22Rv1 (cell line): ENCODE data around the gene MRPL1.
A peak's percentile ranks its signal among the peaks of the same experiment; 100 is the strongest.

Source experiments
- H3K27ac ChIP-seq: fragments of 450-650 bp; 2 replicates; pipeline ENCODE4 v1.5.1; 2017
- ZFX ChIP-seq: fragments of 450-650 bp; IDR thresholded peaks from 2 replicates; pipeline ENCODE4 v1.6.1; 2017; ENCODE audit warnings: antibody characterized with exemption, borderline replicate concordance
- TF ChIP-seq, protein P1 (sequence below): fragments of 450-650 bp; IDR thresholded peaks from 2 replicates; pipeline ENCODE4 v1.5.1; 2017; ENCODE audit warnings: mild to moderate bottlenecking

MRPL1 gene

DNA sequence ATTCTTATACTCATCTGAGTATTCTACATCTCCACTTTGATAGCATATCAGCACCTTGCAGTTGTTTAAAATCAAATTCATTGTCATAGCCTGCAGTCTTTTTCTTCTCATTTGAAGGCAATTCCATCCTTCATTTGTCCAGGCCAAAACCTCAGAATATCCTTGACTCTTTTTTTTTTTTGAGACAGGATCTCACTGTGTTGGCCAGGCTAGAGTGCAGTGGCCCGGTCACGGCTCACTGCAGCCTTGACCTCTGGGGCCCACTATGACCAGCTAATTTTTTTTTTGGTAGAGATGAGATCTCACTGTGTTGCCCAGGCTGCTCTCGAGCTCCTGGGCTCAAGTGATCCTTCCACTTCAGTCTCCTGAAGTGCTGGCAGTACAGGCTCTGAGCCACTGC lies 2.6 kb downstream of the MRPL1 start:
- H3K27ac ChIP-seq = no peak overlapping the region
- TF ChIP-seq, protein P1, sequence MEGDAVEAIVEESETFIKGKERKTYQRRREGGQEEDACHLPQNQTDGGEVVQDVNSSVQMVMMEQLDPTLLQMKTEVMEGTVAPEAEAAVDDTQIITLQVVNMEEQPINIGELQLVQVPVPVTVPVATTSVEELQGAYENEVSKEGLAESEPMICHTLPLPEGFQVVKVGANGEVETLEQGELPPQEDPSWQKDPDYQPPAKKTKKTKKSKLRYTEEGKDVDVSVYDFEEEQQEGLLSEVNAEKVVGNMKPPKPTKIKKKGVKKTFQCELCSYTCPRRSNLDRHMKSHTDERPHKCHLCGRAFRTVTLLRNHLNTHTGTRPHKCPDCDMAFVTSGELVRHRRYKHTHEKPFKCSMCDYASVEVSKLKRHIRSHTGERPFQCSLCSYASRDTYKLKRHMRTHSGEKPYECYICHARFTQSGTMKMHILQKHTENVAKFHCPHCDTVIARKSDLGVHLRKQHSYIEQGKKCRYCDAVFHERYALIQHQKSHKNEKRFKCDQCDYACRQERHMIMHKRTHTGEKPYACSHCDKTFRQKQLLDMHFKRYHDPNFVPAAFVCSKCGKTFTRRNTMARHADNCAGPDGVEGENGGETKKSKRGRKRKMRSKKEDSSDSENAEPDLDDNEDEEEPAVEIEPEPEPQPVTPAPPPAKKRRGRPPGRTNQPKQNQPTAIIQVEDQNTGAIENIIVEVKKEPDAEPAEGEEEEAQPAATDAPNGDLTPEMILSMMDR = no peak
- TF ChIP-seq ZFX = no peak

DNA sequence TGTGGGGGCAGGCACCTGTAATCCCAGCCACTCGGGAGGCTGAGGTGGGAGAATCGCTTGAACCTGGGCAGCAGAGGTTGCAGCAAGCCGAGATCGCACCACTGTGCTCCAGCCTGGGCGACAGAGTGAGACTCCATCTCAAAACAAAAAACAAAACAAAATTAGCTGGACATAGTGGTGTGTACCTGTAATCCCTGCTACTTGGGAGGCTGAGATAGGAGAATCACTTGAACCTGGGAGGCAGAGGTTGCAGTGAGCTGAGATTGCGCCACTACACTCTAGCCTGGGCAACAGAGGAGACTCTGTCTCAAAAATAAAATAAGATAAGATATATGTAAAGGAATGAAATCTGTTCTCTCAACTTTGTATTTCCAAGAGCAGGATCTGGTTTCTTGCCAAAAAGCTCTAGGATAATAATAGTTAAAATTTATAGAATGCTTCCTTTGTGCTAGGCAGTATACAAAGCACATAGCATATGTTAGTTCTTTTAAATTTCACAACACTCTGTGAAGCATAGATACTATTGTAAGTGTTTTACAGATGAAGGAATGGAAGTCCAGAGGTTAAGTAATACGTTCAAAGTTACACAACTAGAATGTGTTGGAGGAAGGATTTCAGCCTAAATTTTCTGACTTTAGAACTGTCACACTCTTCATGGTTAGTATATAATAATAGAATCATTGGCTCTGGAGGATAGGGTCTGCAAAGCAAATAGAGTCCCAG lies 10.3 kb downstream of the MRPL1 start:
- TF ChIP-seq, protein P1 = no peak
- no peak for TF ChIP-seq ZFX
- no peak overlapping the region for H3K27ac ChIP-seq

DNA sequence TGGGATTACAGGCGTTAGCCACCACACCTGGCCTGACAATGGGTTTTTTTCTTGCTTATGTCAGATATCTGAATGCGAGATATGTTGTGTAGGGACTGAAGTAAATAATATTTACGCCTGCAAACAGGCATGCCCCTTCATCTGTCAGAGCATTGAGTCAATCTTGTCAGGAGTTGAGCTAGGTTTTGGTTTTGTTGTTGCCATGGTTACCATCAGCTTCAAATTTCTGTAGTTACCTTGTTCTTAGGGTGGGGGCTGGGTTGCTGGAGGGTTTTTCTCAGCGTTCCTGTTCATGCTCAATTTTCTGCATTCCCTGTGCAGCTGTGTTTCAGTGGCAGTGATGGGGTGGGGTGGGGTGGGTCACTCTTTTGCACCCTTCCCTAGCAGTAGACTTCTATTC lies 14.5 kb downstream of the MRPL1 start:
- TF ChIP-seq ZFX = no peak
- TF ChIP-seq, protein P1 = no peak

DNA sequence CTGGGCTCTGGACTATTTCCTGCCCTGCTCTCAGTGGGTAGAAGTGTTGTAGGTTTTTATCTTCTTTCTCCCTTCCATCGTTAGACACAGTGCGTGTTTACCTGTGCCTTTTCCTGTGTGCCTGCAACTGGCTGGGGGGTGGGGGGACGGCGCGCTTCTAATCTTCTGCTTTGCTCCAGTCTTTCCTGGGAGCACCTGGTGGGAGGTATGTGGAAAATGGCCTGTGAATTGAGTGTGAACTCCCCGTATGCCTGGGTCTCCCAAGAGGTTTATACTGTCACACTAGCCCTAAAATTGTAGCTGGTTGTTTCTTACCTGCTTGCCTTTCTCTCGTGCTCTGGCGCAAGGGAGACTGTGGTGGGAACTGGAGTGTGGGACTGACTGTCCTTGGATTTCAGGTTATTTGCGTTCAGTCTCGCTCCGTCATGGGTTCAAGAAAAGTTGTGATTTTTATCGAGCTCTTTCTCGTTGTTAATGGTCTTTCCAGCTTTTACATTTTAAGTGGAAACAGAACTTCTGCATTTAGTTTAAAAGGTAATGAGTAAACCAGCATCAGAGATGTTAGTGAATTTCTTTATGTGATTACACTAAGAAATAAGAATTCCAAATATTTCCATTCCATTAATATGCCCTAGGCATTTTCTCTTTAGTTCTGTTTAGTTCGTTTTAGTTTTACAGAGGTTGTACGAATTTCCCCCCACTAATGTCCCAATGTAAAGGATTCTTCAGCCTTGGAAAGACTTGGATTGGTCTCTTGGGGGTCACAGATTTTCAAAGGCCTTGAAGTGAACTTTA lies 15.3 kb downstream of the MRPL1 start:
- H3K27ac ChIP-seq = no peak overlapping the region
- TF ChIP-seq ZFX = no peak
- TF ChIP-seq, protein P1 = no peak

More for the DNA sequence above, 14.5 kb downstream of the MRPL1 start:
- no peak overlapping the region for H3K27ac ChIP-seq

- H3K27ac ChIP-seq = peak overlapping the region; percentile 56
These were observed 18.2 kb downstream of the MRPL1 start for GRCh38 chr4:77880784-77881183.

GRCh38 chr4:77881460-77882295 lies 19.0 kb downstream of the MRPL1 start:
- TF ChIP-seq, protein P1 = peak; percentile 38
- TF ChIP-seq ZFX = no peak
- peak overlapping the region; percentile 56 for H3K27ac ChIP-seq

More at GRCh38 chr4:77880784-77881183, 18.2 kb downstream of the MRPL1 start:
- no peak for TF ChIP-seq ZFX
- TF ChIP-seq, protein P1 = no peak
